NCI-H748 (cell line): ENCODE data around the gene CELF2.

Experiments
- DNase-seq: peaks from one replicate; lab custom pipeline; 2025; ENCODE audit not compliant: unreplicated experiment; lab: John Stamatoyannopoulos, UW

CELF2 gene

GRCh38 chr10:11003679-11004078, 14.0 kb upstream of the CELF2 start:
- DNase-seq = no peak

GRCh38 chr10:11004144-11005077, 13.3 kb upstream of the CELF2 start:
- DNase-seq = no peak

DNA sequence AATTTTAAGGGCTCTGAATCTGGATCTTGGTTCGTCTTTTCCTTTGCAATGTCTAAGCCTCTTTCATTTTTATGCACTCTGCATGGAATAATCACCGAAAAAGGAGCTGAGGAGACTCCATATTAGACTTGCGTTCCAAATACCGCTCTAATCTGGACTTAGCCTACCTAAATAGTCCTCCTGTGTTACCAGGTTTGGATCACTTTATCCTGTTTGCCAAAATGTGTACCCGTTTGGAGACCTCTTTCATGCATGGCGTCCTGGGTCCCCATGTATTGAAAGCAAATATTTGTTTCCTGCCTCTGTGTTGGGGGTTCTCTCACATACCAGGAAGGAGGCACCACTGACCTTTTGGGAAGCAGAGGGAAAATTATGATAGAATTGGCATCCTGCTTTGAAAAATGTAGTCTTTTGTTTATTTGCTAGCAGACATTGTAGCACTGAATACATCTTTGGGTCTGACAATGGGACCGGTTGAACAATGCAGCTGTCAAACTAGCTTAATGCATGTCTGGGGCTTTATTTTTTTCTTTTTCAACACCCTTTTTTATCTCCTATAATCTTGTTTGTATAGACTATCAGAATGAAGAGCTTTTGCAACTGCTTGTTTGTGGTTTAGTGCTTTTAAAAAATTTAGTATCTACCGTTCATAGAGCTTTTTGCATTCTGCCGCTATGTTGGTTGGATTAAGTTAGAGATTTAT, 11.8 kb upstream of the CELF2 start:
- no peak for DNase-seq

- no peak for DNase-seq
Observed at GRCh38 chr10:11006428-11006825, 11.2 kb upstream of the CELF2 start.

DNA sequence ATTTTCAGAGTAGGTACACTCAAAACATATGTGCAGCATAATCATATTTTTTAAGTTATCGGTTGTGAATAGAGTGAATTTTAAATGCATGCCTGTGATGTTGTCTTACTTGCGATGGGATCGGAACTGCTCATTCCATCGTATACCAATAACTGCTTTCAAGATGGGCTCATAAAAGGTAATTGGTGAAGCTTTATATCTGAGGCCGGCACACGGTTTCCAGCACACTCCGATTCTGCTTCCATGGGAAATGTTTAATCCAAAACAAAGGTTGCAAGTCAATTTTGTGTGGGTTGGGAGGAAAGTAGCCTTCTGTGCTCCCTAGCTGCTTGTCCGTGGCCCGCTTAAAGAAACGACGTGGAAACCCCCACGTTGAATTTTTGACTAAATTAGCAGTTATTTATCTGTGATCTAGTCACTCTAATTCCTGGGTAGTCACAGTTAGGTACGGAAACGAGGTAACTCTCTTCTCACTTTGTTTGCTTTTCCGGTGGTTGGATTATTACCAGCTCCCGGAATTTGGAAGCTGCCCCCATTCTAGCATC, 10.1 kb upstream of the CELF2 start:
- DNase-seq = no peak

GRCh38 chr10:11009471-11010308, 8.0 kb upstream of the CELF2 start:
- DNase-seq = no peak

- DNase-seq = no peak
Observed at GRCh38 chr10:11010582-11010981, 7.1 kb upstream of the CELF2 start.

DNA sequence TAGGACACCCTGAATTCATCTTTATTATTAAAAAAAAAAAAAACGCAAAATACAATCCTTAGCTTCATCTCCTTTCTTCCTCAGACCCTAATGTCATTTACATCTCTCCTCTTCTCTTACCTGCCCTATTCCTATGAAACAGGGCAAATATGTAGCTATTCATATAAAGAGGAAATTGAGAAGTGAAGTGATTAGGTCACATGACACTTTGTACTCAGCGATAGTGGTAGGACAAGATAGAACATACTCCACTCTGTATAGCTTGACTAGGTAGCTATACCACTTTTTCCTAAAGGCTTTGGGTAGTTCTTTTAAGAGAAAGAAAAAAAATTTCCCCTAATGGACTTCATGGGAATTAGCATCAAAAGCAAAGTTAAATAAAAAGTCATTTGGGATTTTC, 6.2 kb upstream of the CELF2 start:
- no peak for DNase-seq

DNA sequence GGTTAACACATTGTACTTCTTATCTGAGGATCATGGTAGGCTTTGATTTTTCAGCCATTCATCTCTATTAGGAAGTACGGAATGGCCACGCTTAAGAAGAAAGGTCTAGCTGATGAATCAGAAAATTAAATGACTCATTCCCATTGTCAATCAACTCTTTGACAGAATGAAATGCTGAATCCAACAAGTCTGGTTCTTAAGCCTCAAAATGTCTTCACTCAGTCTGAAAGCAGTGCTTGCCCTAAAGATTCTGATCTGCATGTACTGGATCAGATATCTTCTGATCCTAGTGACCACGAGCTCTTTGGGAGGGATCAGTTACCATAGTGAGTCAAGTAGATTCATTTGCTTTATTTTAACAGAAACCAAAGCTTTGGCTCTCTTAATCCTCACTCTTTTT, 5.7 kb upstream of the CELF2 start:
- DNase-seq = no peak

DNA sequence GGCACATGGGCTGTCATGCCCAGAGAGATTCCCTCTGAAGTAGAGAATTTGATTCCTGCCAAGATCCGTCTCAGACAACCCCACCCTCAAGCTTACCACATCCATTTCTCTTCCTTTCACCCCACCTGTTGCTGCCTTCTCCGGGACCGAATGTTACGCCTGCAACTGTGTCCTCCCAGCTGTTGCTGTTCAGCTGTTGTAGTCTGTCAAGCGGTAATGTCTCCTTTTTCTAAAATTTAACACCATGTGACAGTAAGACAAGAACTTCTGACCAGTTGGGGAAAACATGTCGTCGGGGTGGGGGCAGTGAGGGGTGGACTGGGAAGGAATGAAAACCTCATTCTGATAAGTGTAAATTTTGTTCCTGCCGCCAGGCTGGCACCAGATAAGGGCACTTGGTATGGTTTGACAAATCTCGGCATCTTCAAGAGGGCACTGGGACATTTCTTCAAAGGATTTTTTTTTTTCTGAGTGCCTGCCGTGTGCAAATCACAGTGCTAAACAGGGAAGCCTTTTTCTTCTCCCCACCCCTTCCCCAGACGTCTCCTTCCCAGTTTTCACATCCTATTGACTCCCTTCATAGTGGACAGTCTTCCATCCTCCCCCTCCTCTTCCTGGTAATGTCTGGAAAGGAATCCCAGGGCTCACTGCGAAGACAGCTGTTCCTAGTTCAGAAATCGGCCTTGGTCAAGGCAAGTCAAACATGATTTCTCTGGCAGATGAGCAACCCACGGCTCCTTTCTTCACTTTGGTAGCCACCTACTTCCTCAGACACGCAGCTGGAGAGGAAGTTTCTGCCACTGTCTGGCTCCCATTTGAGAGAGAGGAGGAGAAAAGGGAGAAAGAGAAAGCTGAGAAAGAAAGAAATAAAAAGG, 5.0 kb upstream of the CELF2 start:
- no peak for DNase-seq

DNA sequence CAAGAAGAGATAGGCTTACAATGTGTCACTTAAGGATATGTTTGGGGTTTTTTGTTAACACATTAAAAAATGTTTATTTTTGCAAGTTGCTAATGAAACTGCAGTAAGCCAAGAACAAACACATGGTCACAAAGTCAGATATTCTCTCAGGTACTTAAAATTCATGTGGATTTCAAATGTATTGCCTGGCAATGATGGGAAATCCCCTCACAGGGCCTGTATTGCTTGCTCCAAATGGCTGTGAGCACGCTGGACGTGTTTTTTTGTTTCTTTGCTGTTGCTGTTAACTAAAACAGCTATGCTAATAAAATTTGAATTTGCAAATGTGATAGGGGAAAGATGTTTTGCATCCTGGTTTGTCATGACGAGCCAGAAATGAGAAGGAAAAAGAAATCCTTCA, 3.8 kb upstream of the CELF2 start:
- no peak for DNase-seq

DNA sequence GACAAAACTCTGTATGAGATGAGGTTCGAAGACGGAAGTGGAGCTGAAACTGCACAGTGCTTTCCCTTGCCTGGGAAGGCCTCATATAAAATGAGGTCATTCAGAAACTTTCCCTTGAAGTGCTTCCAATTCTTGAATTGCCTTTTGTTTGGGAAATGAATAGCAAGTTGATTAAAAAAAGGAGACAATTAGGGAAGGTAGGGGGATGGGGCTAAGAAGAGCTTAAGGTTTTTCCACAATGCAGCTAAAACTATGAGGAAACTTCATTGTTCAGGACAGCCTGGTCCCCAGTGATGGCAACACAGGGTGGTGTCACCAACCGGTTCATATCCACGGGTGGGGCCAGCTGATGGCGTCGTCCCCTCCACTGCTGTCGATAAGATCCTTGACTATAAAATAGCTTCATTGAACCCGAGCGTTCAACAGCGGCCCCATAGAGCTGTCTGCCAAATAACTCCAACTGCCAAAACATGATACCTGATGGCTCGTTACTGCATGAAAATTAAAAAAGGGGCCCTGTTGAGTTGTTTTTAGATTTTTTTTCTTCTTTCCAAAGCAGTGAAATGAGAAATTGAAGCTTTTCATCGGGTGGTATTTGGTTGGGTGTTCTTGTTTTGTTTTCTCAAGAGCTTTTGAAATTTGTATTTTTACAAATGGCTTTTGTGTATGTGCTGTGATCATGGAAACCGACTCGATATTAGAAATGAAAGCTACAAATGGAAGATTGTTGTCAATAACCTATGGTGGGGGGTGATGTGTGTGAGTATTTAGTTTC, 2.8 kb upstream of the CELF2 start:
- no peak for DNase-seq

- DNase-seq = no peak
Observed at GRCh38 chr10:11015446-11015934, 2.2 kb upstream of the CELF2 start.

DNA sequence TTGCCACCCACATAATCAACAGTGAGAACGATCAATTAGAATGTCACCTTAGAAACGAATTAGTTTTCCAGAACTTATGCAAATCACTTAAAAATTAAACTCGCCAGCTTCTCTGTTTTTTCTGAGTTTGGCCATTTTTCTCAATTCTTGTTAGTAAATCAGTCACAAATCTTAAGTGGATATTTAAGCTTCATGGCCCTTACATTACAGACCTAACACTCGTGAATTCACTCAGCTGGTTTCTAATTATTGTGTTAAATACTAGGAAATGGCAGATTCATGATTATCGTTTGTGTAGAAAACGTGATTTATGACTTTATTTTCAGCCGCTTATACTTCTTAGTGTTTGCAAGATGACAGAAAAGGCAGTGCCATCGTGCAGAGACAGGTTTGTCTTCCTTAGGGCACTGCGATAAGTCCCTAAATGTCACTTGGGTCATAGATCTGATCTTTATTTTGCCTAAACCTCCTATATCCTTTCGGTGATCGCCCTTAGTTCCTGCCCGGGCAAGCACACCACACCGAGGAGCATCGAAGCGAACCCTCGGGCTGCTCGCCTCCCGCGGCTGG, 587 bp upstream of the CELF2 start:
- DNase-seq = no peak

DNA sequence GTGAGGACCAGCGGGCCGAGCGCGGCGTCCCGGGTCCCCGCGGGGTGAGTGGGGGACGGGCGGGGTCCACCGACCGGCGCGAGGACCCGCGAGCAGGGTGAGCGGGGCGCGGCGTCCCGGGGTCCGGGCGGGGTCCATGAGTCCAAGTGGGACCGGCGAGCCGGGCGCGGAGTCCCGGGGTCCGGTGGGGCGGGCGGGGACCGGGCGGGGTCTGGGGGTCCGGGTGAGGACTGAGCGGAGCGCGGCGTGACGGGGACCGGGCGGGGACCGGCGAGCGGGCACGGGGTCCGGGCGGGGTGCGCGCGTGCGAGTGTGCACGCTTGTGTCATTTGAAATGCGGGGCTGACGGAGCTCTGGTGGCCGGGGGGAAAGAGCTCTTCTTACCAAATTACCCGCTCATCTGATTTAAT, 765 bp downstream of the CELF2 start:
- peak; percentile 24 for DNase-seq

DNA sequence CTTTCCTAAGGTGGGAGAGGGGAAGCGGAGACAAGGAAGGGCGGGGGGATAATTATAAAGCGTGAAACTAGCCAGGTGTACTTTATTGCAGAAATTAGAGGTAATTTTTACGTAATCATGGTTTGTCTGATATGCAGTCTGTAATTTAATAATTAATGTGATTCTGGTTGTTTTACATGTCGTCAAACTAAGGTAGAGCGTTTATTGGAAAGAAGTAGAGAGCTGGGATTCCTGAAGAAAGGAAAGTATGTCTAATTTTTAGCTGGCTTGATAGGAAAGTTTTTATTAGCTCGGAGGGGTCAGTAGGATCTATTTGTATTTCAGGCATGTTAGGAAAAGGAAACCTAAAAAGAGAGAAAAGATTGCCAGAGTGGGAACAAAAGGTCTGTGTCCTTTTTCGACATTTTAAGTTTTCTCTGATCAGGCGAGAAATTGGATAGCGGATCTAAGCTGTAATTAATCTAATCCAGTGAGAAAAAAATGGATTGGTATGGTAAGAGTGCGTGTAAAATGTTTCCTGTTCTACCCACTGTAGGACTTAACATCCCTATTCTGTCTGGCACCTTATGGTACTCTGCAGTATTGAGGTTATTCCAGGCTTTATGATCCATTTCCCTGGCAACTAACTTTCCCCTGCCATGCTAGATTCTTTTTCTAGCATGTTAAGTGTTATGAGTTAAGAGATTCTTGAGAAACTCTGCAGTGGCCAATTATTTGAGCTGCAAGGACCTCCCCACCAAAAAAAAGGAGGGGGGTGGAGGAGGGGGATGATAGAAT, 1.4 kb downstream of the CELF2 start:
- DNase-seq = no peak

DNA sequence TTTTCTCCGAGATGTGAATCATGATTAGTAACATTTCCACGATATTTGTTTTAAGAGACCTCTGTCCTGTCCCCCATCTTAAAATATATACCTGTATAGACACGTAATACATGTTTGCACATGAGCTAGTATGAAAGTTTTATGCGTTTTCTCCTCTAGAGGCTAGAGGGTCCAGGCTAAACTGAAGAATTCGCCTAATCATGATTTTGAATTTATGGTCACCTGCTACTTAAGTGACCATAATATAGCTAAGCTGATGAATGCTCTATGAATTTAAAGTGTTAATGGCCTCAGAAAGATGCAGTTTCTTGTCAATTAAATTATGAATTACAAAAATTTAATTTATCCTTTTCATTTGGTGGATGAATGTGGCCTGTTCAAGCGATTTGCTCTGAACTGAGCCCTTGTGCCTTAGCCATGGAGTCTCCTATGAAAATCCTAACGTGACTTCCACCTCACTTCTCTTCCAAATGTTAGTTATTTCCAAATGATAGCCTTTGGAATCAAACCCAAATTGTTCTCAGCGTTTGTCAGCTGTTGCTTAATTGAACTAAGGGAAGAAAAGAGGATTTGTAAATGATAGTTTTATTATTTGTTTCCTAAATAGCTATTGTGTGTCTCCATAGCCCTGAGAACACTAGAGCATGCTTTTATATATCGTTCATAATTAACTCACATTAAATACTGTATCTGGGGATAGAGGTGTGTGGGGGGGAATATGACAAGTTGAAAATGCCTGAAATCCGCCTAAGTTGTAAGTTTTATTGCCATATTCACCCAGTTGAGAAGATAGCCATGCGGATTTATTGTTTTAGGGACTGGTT, 2.3 kb downstream of the CELF2 start:
- DNase-seq = no peak
